Omental fat pad (tissue), 4 donors: Measurements from ENCODE around the gene ELP2. TPM values are rescaled to one million over a fixed set of nuclear protein-coding genes. Genes with fewer than 3 reads are reported as not detected.

Experiments
- ATAC-seq: fragments of 150-250 bp; one replicate; pipeline ENCODE4 v1.9.1; 2016; ENCODE audit warnings: mild to moderate bottlenecking, moderate library complexity; ENCODE audit not compliant: low FRiP score
- DNase-seq: peaks from one replicate; pipeline ENCODE4 v3.0.0-alpha.2; 2019; ENCODE audit warnings: low spot score
- total RNA-seq, 4 donors: library from RNA; depleted of rRNA; stranded (reverse); fragments of >200 nt; gene quantifications; one replicate each; pipeline ENCODE4 v1.1.0, GENCODE V29; 2016
- TF ChIP-seq, protein P1 (sequence below), 3 donors: fragments of 450-650 bp; IDR thresholded peaks; one replicate each; pipeline ENCODE4 v1.5.1; 2016 to 2017; ENCODE audit warnings: antibody characterized with exemption in 3 of 3, mild to moderate bottlenecking in 3 of 3, moderate library complexity in 2 of 3

Gene ELP2
- total RNA-seq, 4 donors from 2014 or later: 43.6 to 62.3 (median 57.7) TPM

DNA sequence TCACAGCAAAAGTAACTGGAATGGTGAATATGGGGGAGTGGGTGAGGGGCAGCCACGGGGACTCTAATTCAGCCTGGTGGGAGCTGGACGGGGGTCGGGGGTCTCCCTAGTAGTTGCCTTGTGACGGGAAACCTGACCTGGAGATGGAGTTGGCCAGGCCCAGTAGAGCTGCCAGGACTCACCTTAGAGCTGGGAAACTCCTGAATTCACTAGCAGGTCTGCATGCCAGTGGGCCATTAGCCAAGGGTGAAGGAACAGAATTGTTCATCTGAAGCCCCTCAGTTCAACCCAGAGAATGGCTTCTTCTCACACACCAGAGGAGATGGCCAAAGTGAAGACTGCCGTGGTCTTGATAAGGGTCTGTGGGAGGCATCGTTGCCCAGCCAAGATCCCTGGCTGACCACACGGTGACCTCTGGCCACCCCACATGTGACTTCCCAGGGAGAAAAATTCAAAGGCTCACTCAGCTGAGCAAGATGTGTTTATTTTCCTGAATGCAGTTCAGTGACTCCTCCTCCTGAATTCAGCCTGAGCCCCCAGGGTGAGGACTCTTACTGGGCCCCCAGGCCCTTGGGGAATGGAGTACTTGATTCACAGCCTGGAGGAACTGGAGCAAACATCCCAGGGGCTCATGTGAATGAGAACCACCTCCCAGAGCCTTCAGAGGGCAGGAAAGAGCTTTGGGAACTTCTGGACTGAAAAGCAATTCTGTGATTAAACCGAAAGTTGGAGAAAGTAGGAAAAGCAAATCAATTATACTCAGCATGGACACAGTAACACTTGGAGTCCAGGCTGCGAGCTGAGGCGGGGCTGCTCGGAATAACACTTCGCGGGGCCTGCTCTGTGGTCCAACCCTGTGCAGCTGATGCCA lies 82.8 kb downstream of the ELP2 start:
- TF ChIP-seq, protein P1, sequence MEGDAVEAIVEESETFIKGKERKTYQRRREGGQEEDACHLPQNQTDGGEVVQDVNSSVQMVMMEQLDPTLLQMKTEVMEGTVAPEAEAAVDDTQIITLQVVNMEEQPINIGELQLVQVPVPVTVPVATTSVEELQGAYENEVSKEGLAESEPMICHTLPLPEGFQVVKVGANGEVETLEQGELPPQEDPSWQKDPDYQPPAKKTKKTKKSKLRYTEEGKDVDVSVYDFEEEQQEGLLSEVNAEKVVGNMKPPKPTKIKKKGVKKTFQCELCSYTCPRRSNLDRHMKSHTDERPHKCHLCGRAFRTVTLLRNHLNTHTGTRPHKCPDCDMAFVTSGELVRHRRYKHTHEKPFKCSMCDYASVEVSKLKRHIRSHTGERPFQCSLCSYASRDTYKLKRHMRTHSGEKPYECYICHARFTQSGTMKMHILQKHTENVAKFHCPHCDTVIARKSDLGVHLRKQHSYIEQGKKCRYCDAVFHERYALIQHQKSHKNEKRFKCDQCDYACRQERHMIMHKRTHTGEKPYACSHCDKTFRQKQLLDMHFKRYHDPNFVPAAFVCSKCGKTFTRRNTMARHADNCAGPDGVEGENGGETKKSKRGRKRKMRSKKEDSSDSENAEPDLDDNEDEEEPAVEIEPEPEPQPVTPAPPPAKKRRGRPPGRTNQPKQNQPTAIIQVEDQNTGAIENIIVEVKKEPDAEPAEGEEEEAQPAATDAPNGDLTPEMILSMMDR (IDR thresholded peaks at IDR 0.05): no peak
- peak; percentile 69 for ATAC-seq
- DNase-seq: no peak

DNA sequence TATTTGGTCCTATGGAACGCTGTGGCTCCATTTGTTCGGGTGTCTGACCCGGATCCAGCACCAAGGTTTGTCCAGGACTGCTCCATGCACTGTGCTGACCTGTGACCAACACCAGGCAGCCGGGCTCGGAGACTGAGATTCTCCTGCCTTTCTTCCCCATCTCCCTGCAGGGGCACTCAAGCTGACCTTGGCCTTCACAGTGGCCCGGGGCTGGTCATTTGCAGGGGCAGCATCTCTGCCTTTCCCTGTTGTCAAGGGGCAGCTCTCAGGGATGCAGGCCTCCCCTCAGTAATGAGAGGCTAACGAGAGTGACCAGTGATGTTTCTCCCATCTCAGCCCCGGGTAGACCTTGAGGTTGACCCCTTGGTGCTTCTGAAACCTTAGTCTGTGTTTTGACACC lies 85.1 kb downstream of the ELP2 start:
- TF ChIP-seq, protein P1 (IDR thresholded peaks at IDR 0.05): no peak
- ATAC-seq: no peak
- DNase-seq: no peak

DNA sequence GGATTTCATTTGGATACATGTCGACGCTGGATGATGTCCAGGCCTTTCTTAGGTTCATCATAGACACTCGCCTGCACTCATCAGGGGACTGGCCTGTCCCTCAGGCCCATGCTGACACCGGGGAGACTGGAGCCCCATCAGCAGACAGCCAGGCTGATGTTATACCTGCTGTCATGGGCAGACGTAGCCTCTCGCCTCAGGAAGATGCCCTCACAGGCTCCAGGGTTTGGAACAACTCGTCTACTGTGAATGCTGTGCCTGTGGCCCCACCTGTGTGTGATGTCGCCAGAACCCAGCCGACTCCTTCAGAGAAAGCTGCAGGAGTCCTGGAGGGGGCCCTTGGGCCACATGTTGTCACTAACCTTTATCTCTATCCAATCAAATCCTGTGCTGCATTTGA lies 85.9 kb downstream of the ELP2 start:
- ATAC-seq (no peak), DNase-seq (no peak)
- TF ChIP-seq, protein P1 (IDR thresholded peaks at IDR 0.05): no peak

DNA sequence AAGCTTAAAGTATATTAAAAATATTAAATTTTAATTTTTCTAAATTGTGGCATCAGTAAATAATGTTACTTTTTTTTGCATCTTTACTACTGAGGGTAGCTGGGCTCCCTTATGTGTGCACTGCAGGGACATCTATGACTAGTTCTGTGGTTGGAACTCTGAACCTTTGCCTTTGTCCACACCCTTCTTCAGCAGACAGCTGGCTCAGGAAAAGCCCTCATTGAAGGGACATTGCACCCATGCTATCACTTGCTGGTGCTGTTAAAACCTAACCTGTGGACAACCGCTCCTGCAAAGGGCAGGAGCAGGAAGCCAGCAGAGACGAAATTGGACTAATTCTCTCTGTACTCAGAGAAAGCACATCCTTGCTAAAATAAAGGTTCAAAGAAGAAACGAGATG lies 87.6 kb downstream of the ELP2 start:
- TF ChIP-seq, protein P1 (IDR thresholded peaks at IDR 0.05): no peak
- ATAC-seq: no peak
- no peak for DNase-seq

DNA sequence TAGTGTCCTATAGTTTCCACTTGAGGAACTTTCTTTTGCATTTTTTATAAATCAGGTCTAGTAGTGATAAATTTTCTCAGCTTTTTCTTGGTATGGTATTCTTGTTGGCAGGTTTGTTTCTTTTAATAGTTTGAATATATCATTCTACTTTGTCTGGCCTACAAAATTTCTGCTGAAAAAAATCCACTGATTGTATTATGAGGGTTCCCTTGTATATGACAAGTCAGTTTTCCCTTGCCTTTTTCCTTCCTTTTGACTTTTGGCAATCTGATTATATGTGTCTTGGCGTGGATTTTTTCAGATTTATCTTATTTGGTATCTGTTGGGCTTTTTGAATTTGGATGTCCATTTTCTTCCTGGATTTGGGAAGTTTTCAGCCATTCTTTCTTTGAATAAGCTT lies 99.5 kb downstream of the ELP2 start:
- DNase-seq (no peak), ATAC-seq (no peak)
- TF ChIP-seq, protein P1 (IDR thresholded peaks at IDR 0.05): no peak

Other genes starting within 250 kb of the ELP2 start
- gene RPRD1A, start 62.3 kb upstream of the ELP2 start, total RNA-seq: 10 to 100 TPM; 36.4 to 64.8 (median 53.9) TPM
- 10 to 100 TPM; 36.7 to 77.5 (median 43.6) TPM for gene SLC39A6, start 559 bp upstream of the ELP2 start, total RNA-seq
- 10 to 100 TPM in 1 of 4 donors, 1 to 10 TPM in 3; 2.2 to 11.4 (median 5.1) TPM for gene MOCOS, start 57.6 kb downstream of the ELP2 start, total RNA-seq
- gene FHOD3, start 167.8 kb downstream of the ELP2 start, total RNA-seq: 1 to 10 TPM in 3 of 4 donors, under 1 TPM in 1; 0.96 to 3.8 (median 2.3) TPM